HG02870 (cell line): ENCODE measurements around the gene ANTKMT.
"Not testable (repeated sequence)": the region's sequence is repeated elsewhere in the genome, so short reads cannot be mapped to it uniquely, and the experiment has no call there.

ENCODE experiments used
- ATAC-seq: cut with Tn5 transposase; IDR thresholded peaks from one replicate; pipeline ENCODE4 v1.9.1; 2021; ENCODE audit warnings: mild to moderate bottlenecking, moderate library complexity; ENCODE audit not compliant: unreplicated experiment

ANTKMT gene

GRCh38 chr16:740459-740763 lies 19.5 kb downstream of the ANTKMT start:
- no peak for ATAC-seq

DNA sequence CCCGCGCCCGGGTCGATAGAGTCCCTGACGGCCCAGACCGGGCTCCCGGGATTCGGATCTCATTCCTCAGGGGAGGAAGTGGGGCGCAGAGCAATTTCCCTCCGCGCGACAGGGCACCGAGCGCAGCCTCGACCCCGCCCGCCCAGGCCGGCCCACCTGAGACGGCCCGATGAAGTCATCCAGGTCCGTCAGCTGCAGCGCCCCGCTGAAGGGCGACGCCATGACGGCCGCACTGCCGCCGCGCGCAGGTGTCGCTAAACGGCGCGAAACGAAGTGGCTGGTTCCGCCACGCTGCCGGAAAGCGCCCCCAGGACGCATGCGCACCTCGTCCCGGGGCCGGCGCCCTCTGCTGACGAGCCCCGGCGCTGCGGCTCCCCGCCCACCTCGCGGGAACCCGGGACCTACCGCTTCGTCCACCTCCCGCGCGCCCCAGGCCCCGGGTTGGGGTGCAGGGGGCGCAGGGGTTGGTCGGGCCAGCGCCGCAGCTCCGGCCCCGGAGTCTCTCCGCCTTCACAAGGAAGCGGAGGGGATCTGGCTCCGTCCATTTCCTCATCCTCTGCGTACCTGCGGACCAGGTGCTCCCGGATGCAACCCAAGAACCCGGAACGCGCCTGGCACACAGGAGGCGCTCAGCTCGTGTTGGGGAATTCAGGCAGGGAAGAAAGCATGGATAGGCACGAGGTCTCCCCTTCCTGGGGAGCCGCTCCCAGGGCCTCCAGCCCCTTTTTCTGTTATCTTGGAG lies 20.0 kb downstream of the ANTKMT start, which contains the start of gene CIAO3:
Gene CIAO3 (minus strand): TSS at position 234 of the 742 bp plus-strand sequence. CDS start 12 bp downstream, at position 222.
- ATAC-seq: no peak

- ATAC-seq: no peak
Observed at GRCh38 chr16:741986-742629, 21.2 kb downstream of the ANTKMT start.

- not testable (repeated sequence) for ATAC-seq
Observed at GRCh38 chr16:742894-743293, 21.9 kb downstream of the ANTKMT start.

DNA sequence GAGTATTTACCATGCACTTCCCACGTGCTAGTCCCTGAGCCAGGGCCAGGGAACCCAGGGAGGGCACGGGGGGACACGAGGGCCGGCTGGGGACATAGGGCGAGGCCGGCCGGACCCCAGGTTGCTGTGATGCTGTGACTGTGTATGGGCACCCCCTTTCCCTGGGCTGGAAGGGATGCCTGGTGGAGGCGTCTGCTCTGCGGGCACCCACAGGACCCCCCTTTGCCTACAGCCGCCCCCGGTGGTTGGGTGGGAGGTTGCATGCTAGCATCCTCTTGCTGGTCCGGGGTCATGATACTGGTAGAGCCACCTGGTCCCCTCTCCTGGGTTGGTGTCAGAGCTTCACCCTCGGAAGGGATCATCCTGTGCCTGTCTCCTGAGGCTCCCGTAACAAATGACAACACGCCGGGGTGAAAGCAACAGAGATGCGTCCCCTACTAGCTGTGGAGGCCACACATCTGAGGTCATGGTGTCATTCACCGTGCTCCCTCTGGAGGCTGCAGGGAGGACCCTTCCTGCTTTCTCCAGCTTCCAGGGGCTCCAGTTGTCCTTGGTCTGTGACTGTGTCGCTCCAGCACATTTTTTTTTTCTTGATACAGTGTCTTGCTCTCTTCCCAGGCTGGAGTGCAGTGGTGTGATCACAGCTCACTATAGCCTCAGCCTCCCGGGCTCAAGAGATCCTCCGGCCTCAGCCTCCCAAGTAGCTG lies 23.0 kb downstream of the ANTKMT start:
- no peak for ATAC-seq

- no peak for ATAC-seq
Observed at GRCh38 chr16:745739-746138, 24.8 kb downstream of the ANTKMT start.

GRCh38 chr16:746637-747036 lies 25.7 kb downstream of the ANTKMT start:
- ATAC-seq: no peak

DNA sequence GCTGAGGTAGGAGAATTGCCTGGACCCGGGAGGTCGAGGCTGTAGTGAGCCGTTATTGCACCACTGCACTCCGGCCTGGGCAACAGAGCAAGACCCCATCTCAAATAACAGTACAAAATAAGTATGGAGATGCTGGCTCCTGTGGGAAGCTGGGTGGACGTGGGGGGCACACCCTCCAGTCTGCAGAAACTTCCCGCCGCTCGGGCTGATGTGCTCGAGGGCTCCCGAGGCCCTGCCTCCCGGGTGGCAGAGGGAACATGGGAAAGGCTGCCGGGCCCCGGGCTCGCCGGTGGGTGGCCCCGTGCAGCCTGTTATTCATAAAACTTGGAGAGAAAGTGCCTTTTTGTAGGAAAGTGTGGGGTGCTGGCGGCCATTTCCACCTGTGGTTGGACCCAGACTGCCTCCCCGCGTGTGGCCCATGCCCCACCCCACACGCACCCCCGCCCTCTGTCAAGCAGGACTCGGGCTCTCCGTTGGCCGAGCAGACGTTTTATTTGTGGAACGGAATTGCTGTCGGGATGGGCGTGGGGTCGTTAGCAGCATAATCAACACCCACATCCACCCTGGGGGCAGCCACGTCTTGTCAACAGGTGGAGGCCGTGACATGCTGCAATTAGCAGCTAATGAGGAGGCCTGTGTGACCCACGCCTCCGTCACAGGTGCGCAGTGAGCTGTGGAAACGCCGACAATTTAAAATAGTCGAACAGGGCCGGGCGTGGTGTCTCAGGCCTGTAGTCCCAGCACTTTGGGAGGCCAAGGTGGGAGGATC lies 27.2 kb downstream of the ANTKMT start:
- ATAC-seq: no peak

DNA sequence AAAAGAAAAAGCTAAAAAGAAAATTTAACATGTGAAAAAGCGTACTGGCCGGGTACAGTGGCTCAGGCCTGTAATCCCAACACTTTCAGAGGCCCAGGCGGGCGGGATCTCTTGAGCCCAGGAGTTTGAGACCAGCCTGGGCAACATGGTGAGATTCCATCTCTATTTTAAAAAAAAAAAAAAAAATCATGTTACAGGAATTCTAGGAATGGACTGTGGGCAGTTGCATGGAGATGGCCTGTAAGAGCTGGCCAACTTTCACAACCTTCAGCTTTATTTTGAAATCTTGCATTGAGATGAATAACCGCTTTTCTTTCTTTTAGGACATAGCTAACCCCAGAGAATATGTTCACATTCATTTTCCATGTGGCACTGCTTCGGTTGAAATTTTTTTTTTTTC lies 28.1 kb downstream of the ANTKMT start:
- ATAC-seq: no peak

DNA sequence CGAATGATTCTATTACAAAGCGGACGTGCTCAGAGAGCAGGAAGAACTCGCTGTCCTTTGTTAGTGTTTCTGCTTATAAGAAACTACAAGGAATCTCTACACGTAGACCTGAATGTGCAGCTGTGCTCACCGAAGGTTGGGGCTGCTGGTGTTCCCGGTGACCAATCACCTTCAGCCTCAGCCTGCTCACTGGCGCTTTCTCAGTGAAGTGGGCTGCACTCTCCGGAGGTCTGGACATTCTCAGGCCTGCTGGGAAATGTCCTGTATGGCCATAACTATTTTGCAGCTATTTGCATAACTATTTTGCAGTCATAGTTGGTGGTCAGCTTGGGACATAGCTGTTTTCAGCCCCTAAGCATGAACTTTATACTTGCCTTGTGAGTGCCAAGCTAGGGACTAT lies 29.5 kb downstream of the ANTKMT start:
- no peak for ATAC-seq

GRCh38 chr16:751152-752006 lies 30.4 kb downstream of the ANTKMT start:
- ATAC-seq: no peak

GRCh38 chr16:752007-752312 lies 31.0 kb downstream of the ANTKMT start:
- ATAC-seq: no peak

- ATAC-seq: not testable (repeated sequence)
Observed at GRCh38 chr16:754121-754607, 33.2 kb downstream of the ANTKMT start.

- ATAC-seq: no peak
Observed at GRCh38 chr16:754656-755055, 33.7 kb downstream of the ANTKMT start.

DNA sequence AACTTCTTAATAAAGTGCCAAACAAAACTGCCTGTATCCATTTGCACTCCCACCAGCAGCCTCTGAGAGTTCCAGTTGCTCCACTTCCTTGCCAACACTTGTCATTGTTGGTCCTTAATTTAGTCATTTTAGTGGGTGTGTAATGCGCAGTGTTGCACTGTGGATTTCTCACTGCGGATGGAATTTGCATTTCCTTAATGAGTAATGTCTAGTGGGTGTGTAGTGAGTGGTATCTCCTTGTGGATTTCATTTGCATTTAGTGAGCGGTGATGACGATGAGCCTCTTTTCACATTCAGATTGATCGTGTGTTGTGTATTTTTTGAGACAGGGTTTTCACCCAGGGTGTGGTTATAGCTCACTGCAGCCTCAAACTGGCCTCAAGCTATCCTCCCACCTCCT lies 35.5 kb downstream of the ANTKMT start:
- no peak for ATAC-seq

DNA sequence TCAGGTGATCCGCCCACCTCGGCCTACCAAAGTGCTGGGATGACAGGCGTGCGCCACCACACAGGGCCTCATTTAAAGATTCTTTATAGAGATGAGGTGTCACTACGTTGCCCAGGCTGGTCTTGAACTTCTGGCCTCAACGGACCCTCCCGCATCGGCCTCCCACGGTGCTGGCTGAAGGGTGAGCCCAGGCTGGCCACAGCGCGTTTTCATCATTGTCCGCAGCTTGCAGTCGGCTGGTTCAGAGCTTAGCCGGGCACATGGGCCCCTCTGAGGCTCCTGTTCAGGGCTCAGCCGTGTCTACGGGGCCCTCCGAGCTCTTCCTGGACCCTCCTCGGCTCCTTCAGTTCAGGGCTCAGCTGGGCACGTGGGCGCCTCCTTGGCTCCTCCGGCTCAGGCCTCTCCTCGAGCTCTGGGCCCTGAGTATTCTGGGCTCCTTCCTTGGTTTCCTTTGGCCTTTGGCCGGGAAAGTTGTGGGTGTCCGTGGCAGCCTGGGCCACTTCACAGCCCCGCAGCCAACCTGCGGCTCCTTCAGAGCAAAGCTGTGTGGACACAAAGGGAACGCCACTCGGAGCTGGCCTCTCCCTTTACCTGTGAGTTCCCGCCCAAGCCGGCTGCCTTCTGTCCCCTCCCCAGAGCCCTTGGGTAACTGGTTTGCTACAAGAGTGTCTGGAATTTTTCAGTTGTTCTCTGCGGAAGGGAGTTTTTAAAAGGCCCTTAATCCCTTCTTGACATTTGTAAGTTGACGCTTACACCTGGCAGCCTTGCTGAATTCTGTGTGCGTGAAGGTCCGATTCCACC lies 38.4 kb downstream of the ANTKMT start:
- no peak for ATAC-seq

DNA sequence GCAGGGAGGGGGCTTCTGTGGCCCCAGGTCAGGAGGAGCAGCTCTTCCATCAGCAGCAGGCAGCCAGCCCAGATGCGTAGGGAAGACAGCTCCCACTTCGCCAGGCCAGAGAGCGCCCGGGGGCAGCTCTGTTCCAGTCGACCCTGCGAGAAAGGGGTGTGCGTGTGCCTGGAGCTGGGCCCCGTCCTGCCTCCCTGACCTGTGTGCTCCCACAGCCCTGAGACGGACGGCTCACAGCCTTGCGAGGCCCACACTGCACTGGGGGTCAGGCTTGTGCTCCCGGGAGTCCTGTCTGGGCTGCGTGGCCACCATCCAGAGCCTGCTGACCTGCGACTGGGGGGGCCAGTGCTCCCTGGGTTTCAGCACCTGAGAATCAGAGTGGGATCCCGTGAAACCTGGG lies 39.1 kb downstream of the ANTKMT start:
- ATAC-seq: no peak

GRCh38 chr16:760545-761343 lies 39.8 kb downstream of the ANTKMT start, which contains the start of gene MSLN:
TSS of gene MSLN (plus strand) at chr16:760734. CDS start at chr16:762681, 1,947 bp downstream.
- no peak for ATAC-seq
